SK-N-SH (cell line): ENCODE results near the gene FAM78B. TPM values are rescaled to one million over a fixed set of nuclear protein-coding genes. Genes with fewer than 3 reads are reported as not detected.

ENCODE experiments used
- CTCF ChIA-PET: fragments of 300-600, 350-600 bp; formaldehyde crosslinking; extraction: SDS; loops from one replicate; lab custom pipeline; 2021; lab: Yijun Ruan, JAX
- POLR2A ChIA-PET: fragments of 350-600 bp; sonication (Branson Sonifier 250); formaldehyde crosslinking; extraction: SDS; loops from one replicate; lab custom pipeline; 2020; ENCODE audit warnings: antibody characterized with exemption, inconsistent platforms; lab: Yijun Ruan, JAX
- DNase-seq: peaks from one replicate; pipeline ENCODE4 v3.0.0; 2012
- H2AFZ ChIP-seq: fragments of 200-600 bp; sonication (generic); 2 replicates; pipeline ENCODE4 v1.8.1; 2016; ENCODE audit warnings: antibody characterized with exemption, mild to moderate bottlenecking, low read depth
- H3F3A ChIP-seq: fragments of 200-600 bp; sonication (generic); replicated peaks from 2 replicates; pipeline ENCODE3; 2016; ENCODE audit warnings: antibody characterized with exemption, mild to moderate bottlenecking; ENCODE audit not compliant: insufficient read depth
- H3K27ac ChIP-seq, 2 experiments: fragments of 200-500 bp in 1 of 2; fragments of 200-600 bp in 1 of 2; sonication (Bioruptor generic) in 1 of 2; sonication (generic), shearing (Covaris generic) in 1 of 2; 2 replicates each; pipeline versions ENCODE4 v1.5.1 to v1.6.1; 2014 to 2016; ENCODE audit warnings: low read depth in 2 of 2, inconsistent platforms in 1 of 2, low read length in 1 of 2, mild to moderate bottlenecking in 1 of 2, mixed read lengths in 1 of 2
- H3K27me3 ChIP-seq: fragments of 200-600 bp; sonication (generic), shearing (Covaris generic); 2 replicates; pipeline ENCODE4 v1.6.1; 2016; ENCODE audit warnings: mixed run types; ENCODE audit not compliant: insufficient read depth
- H3K36me3 ChIP-seq, 2 experiments: fragments of 200-500 bp in 1 of 2; fragments of 200-600 bp in 1 of 2; sonication (Bioruptor generic) in 1 of 2; sonication (generic) in 1 of 2; replicated peaks in 1 of 2; 2 replicates each; pipeline versions ENCODE3 to v1.5.1; 2014 to 2016; ENCODE audit warnings: low read length in 1 of 2, mild to moderate bottlenecking in 1 of 2; ENCODE audit not compliant: insufficient read depth in 2 of 2, control insufficient read depth in 1 of 2
- H3K4me1 ChIP-seq, 2 experiments: fragments of 200-500 bp in 1 of 2; fragments of 200-600 bp in 1 of 2; sonication (Bioruptor generic) in 1 of 2; sonication (generic), shearing (Covaris generic) in 1 of 2; 2 replicates each; pipeline versions ENCODE4 v1.5.1 to v1.6.1; 2014 to 2016; ENCODE audit warnings: low read depth in 1 of 2, low read length in 1 of 2, mixed run types in 1 of 2; ENCODE audit not compliant: insufficient read depth in 2 of 2, control insufficient read depth in 1 of 2
- H3K4me2 ChIP-seq: fragments of 200-600 bp; sonication (generic), shearing (Covaris generic); 2 replicates; pipeline ENCODE4 v1.6.1; 2017; ENCODE audit warnings: mixed run types
- H3K4me3 ChIP-seq, 2 experiments: fragments of 200-500 bp in 1 of 2; fragments of 200-600 bp in 1 of 2; sonication (Bioruptor generic) in 1 of 2; sonication (generic), shearing (Covaris generic) in 1 of 2; 2 replicates each; pipeline versions ENCODE4 v1.5.1 to v1.8.1; 2014 to 2016; ENCODE audit warnings: low read depth in 2 of 2, inconsistent platforms in 1 of 2, low read length in 1 of 2, mild to moderate bottlenecking in 1 of 2, mixed read lengths in 1 of 2, moderate library complexity in 1 of 2
- H3K79me2 ChIP-seq: fragments of 200-600 bp; sonication (generic); 2 replicates; pipeline ENCODE4 v1.8.1; 2017; ENCODE audit warnings: mild to moderate bottlenecking; ENCODE audit not compliant: insufficient read depth
- H3K9ac ChIP-seq: fragments of 200-600 bp; sonication (generic); 2 replicates; pipeline ENCODE4 v1.6.1; 2017; ENCODE audit warnings: mixed run types
- H3K9me2 ChIP-seq: fragments of 200-600 bp; sonication (generic); 2 replicates; pipeline ENCODE4 v1.6.1; 2017; ENCODE audit warnings: mixed run types
- H3K9me3 ChIP-seq: fragments of 200-600 bp; sonication (generic); 2 replicates; pipeline ENCODE4 v1.6.1; 2017; ENCODE audit warnings: mixed run types, mild to moderate bottlenecking, moderate library complexity
- H4K20me1 ChIP-seq: fragments of 200-600 bp; sonication (generic); 2 replicates; pipeline ENCODE4 v1.6.1; 2017; ENCODE audit warnings: mild to moderate bottlenecking, mixed run types; ENCODE audit not compliant: insufficient read depth
- CHD2 ChIP-seq: fragments of 150-350 bp; IDR thresholded peaks from 2 replicates; pipeline ENCODE4 v1.6.1; 2018; ENCODE audit warnings: low read length; ENCODE audit not compliant: partially characterized antibody
- EZH2phosphoT487 ChIP-seq: fragments of 200-600 bp; sonication (generic); IDR thresholded peaks from 2 replicates; pipeline ENCODE4 v1.6.1; 2017; ENCODE audit warnings: low read depth, mixed run types, mild to moderate bottlenecking, antibody characterized with exemption, moderate library complexity, borderline replicate concordance
- FOSL2 ChIP-seq: IDR thresholded peaks from 2 replicates; pipeline ENCODE4 v1.4.0; 2012; ENCODE audit warnings: low read depth, mild to moderate bottlenecking, moderate library complexity, borderline replicate concordance
- FOXJ3 ChIP-seq: sonication (generic); formaldehyde crosslinking; IDR thresholded peaks from 2 replicates; pipeline ENCODE4 v1.5.1; 2020; ENCODE audit warnings: mild to moderate bottlenecking, missing genetic modification reagents
- GATA2 ChIP-seq: sonication (generic); formaldehyde crosslinking; IDR thresholded peaks from 2 replicates; pipeline ENCODE4 v1.5.0; 2020; ENCODE audit warnings: mild to moderate bottlenecking, missing genetic modification reagents
- MAX ChIP-seq: IDR thresholded peaks from 2 replicates; pipeline ENCODE4 v1.4.0; 2012; ENCODE audit warnings: low read depth
- NFIC ChIP-seq: IDR thresholded peaks from 2 replicates; pipeline ENCODE4 v1.4.0; 2012; ENCODE audit warnings: borderline replicate concordance
- RFX5 ChIP-seq: IDR thresholded peaks from 2 replicates; pipeline ENCODE4 v1.6.1; 2012; ENCODE audit warnings: mild to moderate bottlenecking, improper control_type of control experiment, low read length
- SMC3 ChIP-seq: IDR thresholded peaks from 2 replicates; pipeline ENCODE4 v1.6.1; 2012; ENCODE audit warnings: low read depth, low read length, improper control_type of control experiment
- WGBS: methylation state at CpG from one replicate; pipeline ENCODE4 v1.1.6; 2017; ENCODE audit warnings: low lambda C conversion rate; 5-methylcytosine and 5-hydroxymethylcytosine counted together
- polyA plus RNA-seq, 3 experiments: library from polyadenylated mRNA; depleted of rRNA; stranded (reverse); fragments of >200 nt; gene quantifications; 2 replicates each; pipeline ENCODE4 v1.2.3, GENCODE V29; 2012
- TF ChIP-seq, protein P1 (sequence below): fragments of 150-350 bp; IDR thresholded peaks from 2 replicates; pipeline ENCODE4 v1.6.1; 2017; ENCODE audit warnings: antibody characterized with exemption, low read length, low read depth, borderline replicate concordance

The FAM78B gene
- polyA plus RNA-seq, 1 of the 3 experiments (the other 2 are of a cell fraction): 0.36 TPM

DNA sequence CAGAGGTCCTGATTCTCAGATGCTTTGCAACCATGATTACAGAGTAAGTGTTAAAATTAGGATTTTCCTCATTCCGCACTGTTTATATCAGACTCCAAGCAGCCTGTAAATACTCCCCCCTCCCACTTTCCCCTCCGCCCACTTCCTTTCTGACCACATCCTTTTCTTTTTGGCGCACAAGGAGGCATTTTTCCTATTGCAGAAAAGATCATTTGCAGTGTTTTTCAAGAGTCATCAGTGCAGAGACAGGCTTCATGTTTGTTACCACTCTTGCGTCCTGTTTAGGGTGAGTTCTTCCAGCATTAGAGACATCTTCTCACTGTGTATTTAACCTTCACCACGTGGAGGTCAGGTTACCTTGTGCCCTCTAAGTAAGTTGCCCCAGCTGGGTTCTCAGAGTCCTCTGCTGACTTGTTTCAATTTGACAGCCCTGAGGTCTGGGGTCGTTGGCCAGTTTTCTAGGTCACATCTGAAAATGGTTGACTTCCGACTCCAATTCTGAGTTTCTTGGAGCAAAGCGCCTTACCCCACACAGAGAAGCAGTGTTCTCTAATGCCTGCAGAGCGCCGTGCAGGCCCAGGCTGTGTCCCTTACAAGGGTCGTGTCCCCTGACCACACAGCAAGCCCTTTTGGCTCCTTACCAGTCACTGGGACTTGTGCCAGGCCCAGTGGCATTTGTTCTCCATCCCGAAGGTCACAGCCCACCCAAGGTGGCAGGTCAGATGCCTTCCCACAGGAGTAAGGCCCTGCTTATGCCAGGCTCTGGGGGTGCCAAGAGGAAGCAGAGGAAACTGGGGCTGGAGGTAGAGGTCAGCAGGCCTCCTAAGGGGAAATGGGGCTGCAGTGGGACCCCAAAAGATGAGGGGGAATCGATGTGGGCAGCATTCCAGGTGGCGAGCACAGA, 85.6 kb downstream of the FAM78B start:
- H3K4me2 ChIP-seq: no peak overlapping the region
- H3K36me3 ChIP-seq: no peaks in the 10 kb centered on the region
- no peak for DNase-seq
- H3K9ac ChIP-seq: no peak overlapping the region
- 38% methylated on average over 13 of the region's 14 CpGs for WGBS
- H3K27ac ChIP-seq: no peak overlapping the region
- no peak overlapping the region for H2AFZ ChIP-seq
- TF ChIP-seq NFIC (no peak), SMC3 (no peak), GATA2 (CRISPR knock-in tag) (no peak), MAX (no peak), RFX5 (no peak), FOXJ3 (CRISPR knock-in tag) (no peak), EZH2phosphoT487 (no peak), CHD2 (no peak), FOSL2 (no peak)
- TF ChIP-seq, protein P1, sequence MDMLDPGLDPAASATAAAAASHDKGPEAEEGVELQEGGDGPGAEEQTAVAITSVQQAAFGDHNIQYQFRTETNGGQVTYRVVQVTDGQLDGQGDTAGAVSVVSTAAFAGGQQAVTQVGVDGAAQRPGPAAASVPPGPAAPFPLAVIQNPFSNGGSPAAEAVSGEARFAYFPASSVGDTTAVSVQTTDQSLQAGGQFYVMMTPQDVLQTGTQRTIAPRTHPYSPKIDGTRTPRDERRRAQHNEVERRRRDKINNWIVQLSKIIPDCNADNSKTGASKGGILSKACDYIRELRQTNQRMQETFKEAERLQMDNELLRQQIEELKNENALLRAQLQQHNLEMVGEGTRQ: no peak
- no peaks in the 10 kb centered on the region for H3K27me3 ChIP-seq
- H3F3A ChIP-seq: no peaks in the 10 kb centered on the region
- no peaks in the 10 kb centered on the region for H3K9me3 ChIP-seq
- H3K79me2 ChIP-seq: no peaks in the 10 kb centered on the region
- POLR2A ChIA-PET: no interaction called here
- H3K4me3 ChIP-seq: no peak overlapping the region
- H4K20me1 ChIP-seq: no peaks in the 10 kb centered on the region
- H3K9me2 ChIP-seq: no peaks in the 10 kb centered on the region
- CTCF ChIA-PET: interaction anchor here (1.0 kb wide), 1 partner anchor 156 kb away, joined by 3 read pairs; no protein-coding TSS in a partner anchor
- no peaks in the 10 kb centered on the region for H3K4me1 ChIP-seq

- WGBS: 35% methylated on average over 9 of the region's 9 CpGs
- ChIA-PET CTCF (interaction anchor here (1.0 kb wide), 1 partner anchor 155 kb away, joined by 3 read pairs; no protein-coding TSS in a partner anchor), POLR2A (no interaction called here)
- Histone ChIP-seq H3K79me2 (no peaks in the 10 kb centered on the region), H3K4me2 (no peak overlapping the region), H3K9me3 (no peaks in the 10 kb centered on the region), H4K20me1 (no peaks in the 10 kb centered on the region), H2AFZ (no peak overlapping the region), H3K4me1 (no peaks in the 10 kb centered on the region), H3K27me3 (no peaks in the 10 kb centered on the region), H3K36me3 (no peaks in the 10 kb centered on the region), H3K4me3 (no peak overlapping the region), H3K9ac (no peak overlapping the region), H3F3A (no peaks in the 10 kb centered on the region), H3K9me2 (no peaks in the 10 kb centered on the region), H3K27ac (no peak overlapping the region)
- no peak for DNase-seq
- TF ChIP-seq NFIC (no peak), SMC3 (no peak)
These were observed 86.4 kb downstream of the FAM78B start for GRCh38 chr1:166080277-166080966.
